Erythroblast (primary cell): ENCODE measurements around the gene PHKA1.

Experiments
- GATA1 ChIP-seq: IDR thresholded peaks from 2 replicates; pipeline ENCODE4 v1.6.1; 2011; ENCODE audit warnings: low read depth, mild to moderate bottlenecking, control low read depth, low read length, moderate library complexity
- POLR2A ChIP-seq: IDR thresholded peaks from 2 replicates; pipeline ENCODE4 v1.6.1; 2011; ENCODE audit warnings: mild to moderate bottlenecking, low read length

DNA sequence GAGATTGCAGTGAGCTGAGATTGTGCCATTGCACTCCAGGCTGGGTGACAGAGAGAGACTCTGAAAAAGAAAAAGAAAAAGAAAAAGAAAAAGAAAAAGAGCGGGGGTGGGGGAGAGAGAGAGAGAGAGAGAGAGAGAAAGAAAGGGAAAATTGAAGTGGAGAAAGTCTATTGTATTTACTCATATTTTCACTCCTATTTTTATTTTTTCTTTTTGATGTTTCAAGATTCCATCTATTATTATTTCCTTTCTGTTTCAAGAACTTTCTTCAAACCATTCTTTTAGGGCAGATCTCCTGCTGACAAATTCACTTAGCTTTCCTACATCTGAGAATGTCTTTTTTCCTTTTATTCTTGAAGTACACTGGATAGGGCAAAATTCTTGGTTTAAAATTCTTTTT lies 83.9 kb downstream of the PHKA1 start:
- TF ChIP-seq POLR2A, result no peak
- no peak for TF ChIP-seq GATA1
